Prostate gland (tissue), 2 donors: Measurements from ENCODE around the gene U2SURP.

Experiments used
- CTCF ChIP-seq, 4 experiments: fragments of 200-600 bp in 2 of 4; fragments of 450-650 bp in 2 of 4; sonication (generic) in 2 of 4; IDR thresholded peaks; 1 replicate in 3 of 4; 2 replicates in 1 of 4; pipeline ENCODE4 v1.5.1; 2016 to 2019; ENCODE audit warnings: antibody characterized with exemption in 4 of 4, mild to moderate bottlenecking in 2 of 4, moderate library complexity in 2 of 4
- POLR2AphosphoS5 ChIP-seq: sonication (generic); formaldehyde crosslinking; IDR thresholded peaks from one replicate; pipeline ENCODE4 v1.6.1; 2017; ENCODE audit warnings: antibody characterized with exemption

GRCh38 chr3:143098032-143098764, 96.8 kb downstream of the U2SURP start:
- TF ChIP-seq CTCF (IDR thresholded peaks at IDR 0.05) (no peak), POLR2AphosphoS5 (no peak)
